DMS114 treated with DMSO at 0.1 percent for 48 hours (cell line): ENCODE measurements around the gene CCDC9.
"Not testable (repeated sequence)": the region's sequence is repeated elsewhere in the genome, so short reads cannot be mapped to it uniquely, and the experiment has no call there.

Experiments
- DNase-seq: peaks from one replicate; lab custom pipeline; 2025; ENCODE audit not compliant: unreplicated experiment; lab: John Stamatoyannopoulos, UW

CCDC9 gene

DNA sequence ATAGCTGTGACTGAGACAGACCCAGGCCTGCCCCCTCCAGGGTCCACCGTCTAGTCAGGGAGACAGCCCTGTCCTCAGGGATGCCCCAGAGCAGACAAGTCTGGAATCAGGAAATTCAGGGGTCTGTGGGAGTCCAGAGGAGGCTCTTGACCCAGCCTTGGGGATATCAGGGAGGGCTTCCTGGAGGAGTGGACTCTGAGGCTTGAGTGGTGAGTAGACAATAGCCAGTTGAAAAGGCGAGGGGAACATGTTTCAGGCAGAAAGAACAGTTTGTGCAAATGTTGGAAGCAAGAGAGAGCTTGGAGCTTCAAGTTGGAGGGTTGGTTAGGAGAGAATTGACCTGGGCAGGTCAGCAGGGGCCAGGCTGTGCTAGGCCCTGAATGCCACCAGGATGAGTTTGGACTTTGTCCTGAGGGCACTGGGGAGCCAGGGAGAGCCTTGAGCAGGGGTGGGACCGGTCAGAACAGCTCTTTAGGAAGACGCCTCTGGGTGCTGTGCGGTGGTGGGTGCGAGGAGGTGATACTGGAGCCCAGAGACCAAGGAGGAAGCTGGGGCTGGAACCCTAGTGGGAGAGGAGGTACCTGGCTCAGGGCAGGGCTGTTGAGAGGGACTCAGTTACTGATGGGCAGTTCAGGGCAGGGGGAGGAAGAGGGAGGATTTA, 2.7 kb downstream of the CCDC9 start:
- DNase-seq: no peak

DNA sequence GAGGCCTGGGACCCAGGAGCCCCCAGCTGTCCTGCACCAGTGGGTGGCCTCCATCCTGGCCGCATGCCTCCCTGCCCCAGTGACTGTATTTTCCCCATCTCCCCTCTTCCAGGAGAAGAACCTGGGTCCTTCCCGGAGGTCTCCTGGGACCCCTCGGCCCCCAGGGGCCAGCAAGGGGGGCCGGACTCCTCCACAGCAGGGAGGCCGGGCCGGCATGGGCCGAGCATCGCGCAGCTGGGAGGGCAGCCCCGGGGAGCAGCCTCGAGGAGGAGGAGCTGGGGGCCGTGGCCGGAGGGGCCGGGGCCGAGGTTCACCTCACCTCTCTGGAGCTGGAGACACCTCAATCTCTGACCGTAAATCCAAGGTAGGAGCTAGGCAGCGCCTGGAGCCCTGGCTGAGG, 4.2 kb downstream of the CCDC9 start:
- no peak for DNase-seq

DNA sequence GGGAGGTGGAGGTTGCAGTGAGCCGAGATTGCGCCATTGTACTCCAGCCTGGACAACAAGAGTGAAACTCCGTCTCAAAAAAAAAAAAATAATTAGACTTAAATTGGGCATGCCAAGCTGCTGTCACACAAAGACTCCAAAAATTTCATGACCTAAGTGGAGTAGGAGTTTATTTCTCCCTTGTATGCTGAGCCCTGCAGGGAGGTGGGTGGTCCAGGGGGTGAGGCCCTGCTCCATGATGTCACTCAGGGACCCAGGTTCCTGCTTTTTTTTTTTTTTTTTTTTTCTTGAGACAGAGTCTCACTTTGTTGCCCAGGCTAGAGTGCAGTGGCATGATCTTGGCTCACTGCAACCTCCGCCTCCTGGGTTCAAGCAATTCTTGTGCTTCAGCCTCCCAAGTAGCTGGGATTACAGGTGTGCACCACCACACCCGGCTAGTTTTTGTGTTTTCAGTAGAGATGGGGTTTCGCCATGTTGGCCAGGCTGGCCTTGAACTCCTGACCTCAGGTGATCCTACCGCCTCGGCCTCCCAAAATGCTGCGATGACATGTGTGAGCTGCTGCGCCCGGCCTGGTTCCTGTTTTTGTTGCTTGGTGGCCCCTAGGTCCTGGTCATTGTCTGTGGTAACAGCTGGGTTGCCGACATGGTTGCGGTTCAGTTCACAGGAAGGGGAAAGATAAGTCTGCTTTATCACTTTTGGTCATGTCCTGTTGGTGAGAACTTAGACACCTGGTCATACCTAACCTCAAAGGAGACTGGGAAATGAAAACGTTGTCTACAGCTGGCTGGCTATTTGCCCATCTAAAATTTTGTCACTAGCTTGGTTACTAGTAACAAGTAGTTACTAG, 5.8 kb downstream of the CCDC9 start:
- DNase-seq: not testable (repeated sequence)

DNA sequence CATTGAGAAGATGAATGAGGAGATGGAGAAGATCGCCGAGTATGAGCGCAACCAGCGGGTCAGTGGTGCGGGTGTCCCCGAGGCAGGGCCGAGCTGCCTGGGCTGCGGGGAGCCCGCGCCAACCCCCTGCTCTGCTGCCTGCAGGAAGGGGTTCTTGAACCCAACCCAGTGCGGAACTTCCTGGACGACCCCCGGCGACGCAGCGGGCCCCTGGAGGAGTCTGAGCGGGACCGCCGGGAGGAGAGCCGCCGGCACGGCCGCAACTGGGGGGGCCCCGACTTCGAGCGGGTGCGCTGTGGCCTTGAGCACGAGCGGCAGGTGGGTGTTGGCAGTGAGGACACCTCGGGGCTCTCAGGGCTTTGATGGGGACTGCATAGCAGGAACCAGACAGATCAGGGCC, 8.3 kb downstream of the CCDC9 start:
- no peak for DNase-seq

DNA sequence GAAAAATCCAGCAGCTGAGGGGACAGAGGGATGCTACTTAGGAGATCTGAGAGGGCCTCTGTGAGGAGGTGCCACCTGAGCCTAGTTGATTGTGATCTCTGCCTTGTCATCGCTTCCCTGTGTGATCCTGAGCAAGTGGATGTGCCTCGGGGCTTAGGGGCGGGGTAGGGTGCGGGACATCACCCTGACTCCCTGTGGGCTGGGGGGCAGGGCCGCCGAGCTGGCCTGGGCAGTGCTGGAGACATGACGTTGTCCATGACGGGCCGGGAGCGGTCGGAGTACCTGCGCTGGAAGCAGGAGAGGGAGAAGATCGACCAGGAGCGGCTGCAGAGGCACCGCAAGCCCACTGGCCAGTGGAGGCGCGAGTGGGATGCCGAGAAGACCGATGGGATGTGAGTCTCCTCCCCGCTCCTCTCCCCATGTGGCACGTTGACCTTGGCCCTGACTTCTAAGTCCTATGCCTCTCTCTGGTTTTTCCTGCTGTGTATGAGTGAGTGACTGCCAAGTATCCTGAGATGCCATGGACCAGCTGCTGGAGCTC, 10.1 kb downstream of the CCDC9 start:
- no peak for DNase-seq

DNA sequence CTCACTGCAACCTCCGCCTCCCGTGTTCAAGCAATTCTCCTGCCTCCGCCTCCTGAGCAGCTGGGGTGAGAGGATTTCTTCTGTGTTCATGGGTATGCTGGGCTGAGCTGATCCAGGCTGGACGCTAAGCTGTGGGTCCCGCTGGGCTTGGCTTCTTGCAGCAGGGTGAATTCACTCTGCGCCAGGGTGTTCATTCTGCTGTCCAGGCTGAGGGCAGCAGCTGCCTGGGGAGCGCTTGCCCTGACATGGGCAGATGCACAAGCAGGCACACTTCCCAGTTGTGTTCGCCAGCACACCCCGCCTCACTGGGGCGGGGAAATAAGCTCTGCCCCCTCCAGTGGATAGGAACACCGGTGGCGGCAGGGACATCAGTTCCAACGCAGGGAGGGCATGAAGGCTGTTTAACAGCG, 11.0 kb downstream of the CCDC9 start:
- no peak for DNase-seq

DNA sequence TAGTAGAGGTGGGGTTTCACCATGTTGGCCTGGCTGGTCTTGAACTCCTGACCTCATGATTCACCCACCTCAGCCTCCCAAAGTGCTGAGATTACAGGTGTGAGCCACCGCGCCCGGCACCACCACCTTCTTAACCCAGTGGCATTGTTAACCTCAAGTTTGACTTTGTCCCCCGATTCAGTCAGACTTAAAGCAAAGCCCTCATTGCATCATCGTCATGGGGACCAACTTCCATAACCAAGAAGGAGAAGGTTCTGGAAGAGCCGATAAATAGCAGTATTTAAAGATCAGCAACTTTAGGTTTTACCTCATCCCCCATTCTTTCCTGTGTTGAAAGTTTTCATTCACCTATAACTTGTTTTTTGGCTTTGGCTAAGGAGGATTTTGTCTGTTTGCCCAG, 11.7 kb downstream of the CCDC9 start:
- DNase-seq: no peak

DNA sequence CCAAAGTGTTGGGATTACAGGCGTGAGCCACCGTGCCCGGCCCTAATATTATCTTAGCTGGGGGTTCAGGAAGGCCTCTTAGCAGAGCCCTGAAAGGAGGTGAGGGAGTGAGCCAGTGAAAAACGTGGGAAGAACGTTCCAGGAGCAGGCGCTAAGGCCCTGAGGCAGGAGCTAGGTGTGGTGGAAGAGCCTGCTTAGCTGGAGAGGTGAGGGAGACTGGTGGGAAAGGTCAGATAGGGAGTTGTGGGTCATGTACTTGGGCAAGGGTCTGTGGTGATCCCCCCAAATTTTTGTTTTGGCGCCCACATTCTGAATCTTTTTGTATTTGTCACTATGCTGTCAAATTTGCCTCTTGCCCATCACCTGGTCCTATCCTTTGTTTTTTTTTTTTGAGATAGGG, 13.3 kb downstream of the CCDC9 start:
- no peak for DNase-seq

DNA sequence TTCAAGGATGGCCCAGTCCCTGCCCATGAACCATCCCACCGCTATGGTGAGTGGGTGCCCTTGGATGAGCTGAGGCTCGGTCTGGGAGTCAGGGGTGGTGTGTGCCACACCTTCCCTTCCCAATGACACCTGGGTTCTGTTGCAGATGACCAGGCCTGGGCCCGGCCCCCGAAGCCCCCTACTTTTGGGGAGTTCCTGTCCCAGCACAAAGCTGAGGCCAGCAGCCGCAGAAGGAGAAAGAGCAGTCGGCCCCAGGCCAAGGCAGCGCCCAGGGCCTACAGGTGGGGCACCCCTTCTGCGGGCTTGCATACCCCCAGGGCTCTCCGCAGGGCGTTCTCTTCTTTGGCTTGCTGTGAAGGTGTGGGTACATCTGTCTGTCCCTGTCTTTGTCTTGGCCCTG, 14.1 kb downstream of the CCDC9 start:
- no peak for DNase-seq

DNA sequence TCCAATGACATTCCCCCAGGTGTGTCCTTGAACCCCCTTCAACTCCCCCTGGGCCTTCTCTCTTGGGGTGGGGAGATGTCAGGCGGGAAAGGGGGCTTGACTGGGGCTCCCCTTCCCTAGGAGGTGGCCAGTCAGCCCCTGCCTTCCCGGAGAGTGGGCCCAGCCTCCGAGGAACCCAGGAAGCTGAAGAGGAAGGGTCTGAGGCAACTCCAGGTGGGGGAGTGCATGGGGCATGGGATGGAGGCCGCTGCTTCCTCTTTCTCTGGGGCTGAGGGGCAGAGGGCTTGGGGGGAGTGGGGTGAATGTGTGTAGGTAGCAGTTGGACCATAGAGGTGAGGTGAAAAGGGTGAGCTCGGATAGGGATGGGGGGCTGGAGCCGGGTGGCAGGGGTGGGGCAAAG, 15.6 kb downstream of the CCDC9 start:
- DNase-seq: no peak

DNA sequence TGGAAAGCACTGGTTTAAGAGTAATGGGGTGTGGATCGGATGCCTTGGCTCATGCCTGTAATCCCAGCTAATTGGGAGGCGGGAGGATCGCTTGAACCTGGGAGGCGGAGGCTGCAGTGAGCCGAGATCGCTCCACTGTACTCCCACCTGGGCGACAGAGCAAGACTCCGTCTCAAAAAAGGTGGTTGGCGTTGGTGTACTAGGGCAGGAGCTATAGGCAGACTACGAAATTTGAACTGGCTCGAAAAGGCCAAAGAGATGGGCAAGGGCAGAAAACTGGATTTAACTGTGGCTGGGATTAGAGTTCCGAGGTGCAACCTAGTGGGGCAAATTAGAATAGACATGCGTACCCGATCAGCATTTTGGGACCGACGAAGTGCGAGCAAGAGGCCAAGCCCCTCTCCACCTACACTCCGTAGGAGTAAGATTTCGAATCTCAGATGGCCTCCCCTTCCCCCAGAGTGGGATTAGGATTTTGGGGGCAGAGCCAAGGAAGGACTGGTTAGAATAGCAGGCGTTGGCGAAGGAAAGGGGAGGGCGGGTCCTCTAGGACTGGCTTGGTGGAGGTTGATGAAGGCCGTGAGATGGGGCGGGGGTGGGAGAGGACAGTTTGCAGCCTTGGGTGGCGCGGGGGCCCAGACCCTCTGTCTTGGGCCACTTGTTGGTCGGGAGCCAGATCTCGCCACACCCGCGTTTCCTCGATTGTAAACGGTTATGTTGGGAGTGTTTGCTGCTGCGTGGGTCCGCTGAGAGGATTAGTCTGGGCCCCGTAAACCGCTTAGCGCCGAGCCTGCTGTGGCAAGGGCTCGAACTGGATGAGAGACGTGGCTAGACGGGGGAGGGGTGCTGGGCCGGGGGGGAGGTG, 16.4 kb downstream of the CCDC9 start:
- no peak for DNase-seq

DNA sequence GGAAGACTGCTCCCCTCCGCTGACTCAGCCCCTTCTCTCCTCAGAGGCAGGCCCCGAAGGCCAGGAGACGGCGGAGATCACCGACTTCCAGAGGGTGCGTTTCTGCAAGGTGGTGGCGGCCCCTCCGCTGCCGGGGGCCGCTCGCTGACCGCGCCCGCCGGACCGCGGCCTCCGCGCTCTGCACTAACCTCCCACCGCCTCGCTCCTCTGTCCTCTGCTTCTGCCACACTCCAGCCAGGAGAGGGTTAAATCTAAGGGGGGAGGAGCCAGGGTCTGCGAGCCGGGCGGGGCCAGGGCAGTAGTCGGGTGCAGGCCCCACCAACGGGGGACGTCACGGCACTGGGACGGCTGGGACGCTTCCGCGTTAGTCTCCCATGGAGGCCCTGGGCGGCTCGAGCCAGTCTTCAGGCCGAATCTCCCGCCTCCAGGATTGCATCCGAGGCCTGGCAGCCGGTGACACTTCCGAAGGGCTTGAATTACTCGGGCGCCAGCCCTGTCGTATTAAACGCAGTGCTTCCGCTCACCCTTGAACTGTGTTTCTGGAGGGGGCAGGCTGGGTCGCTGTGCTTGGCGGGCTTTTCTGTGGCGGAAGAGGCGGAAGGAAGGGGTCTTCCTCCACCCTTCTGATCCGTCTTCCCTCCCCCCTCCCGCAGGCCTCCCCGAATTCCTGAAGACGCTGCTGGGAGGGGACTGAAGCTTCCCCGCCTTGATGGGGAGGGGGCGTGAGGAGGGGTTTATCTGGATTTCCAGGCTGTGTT, 17.2 kb downstream of the CCDC9 start:
- peak; percentile 77 for DNase-seq

DNA sequence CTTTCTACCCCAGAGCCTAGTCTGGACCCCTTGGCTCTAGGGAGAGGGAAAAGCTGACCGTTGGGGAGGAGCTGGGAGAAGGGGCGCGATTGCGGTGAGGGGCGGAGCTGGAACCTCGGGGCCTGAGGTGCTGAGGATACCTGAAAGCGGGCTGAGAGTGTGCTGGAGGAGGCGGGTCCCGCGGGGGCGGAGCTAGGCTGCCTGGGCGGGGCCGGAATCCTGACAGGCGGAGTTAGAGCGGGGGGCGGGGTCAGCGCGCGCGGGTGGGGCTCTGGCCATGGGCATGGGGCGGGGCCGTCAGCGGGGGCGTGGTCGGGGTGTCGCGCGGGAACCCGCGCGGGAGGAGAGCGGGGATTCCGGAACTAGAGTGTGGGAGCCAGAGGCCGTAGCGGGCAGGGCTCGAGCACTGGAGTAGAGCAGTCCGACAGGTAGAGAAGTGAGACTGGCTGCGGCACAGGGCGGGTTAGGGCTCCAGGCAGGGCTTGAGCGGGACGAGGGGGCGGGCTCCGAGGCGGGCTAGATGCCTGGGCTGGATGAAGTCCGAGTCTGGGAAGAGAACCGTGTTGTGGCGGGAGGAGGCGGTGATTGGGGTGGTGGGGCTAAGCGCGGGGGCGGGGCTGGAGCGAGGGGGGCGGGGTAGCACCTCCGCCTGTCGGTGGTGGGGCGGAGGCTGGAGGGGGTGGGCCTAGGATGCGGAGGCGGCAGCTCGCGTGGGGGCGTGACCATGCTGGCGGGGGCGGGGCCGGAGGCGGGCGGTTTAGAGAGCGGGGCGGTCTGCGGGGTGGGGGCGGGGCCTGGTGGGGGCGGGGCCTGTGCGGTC, 18.0 kb downstream of the CCDC9 start, which contains the start of gene INAFM1:
Gene INAFM1 (plus strand): TSS at position 815 of the 820 bp plus-strand sequence. CDS start 35 bp downstream, outside the sequence.
- DNase-seq: peak; percentile 72

DNA sequence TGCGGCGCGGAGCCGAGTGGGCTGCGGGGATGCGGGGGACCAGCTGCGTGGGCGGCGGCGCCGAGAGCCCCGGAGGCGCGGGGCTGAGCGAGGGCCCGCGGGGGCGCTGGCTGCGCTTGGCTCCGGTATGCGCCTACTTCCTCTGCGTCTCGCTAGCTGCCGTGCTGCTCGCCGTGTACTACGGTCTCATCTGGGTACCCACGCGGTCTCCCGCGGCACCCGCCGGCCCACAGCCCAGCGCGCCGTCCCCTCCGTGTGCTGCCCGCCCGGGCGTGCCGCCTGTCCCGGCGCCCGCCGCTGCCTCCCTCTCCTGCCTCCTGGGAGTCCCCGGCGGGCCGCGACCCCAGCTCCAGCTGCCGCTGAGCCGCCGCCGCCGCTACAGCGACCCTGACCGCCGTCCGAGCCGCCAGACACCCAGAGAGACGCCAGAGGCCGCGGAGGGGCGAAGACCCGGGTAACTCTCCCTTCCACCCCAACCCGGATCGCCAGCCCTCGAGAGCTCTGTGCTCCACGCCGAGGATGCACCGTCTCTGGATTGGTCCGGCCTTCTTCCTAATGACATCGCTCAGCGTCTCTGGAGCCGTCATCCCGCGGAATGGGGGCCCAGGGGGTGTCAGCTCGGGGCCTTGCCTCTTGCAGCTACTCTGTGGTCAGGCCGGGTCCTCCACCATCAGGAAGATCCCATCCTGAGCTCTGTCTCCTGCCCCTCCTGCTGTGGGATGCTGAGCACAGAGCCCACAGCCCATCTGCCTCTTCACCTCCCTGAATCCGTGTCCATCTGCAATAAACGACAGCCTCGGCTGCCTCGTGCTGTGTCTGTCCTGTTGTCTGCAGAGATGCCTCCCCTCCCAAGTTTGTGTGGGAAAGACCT, 18.8 kb downstream of the CCDC9 start:
- no peak for DNase-seq

DNA sequence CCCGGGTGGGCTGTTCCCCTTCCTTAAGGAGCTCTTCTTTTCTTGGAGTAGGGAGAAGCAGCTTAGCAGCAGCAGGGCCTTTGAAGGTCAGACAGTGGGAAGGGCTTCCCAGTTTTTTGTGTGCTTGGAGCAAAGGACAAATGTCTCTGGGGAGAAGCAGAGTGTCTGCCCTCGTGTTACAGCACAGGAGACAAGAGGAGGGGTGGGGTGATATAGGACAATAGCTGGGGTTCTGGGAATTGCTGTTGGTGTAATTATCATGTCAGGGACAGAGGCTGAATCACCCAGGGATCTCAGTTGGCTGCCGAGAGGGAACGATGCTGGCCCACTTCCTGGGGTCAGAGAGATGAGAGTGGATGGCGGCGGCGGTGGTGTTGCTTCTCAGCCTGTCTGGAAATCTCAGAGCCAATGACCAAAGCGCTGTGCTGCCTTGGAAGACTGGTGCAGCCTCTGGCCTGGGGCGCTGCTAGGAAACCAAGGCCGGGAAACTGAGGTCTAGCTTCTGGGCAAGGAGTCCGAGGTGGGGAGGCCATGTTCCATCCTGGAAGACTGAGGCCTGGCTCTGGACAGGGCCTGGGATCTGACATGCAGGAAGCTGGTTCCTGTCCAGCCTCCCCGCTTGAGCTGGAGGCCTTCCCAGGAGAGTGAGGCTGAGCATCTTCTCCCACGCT, 19.6 kb downstream of the CCDC9 start:
- no peak for DNase-seq

DNA sequence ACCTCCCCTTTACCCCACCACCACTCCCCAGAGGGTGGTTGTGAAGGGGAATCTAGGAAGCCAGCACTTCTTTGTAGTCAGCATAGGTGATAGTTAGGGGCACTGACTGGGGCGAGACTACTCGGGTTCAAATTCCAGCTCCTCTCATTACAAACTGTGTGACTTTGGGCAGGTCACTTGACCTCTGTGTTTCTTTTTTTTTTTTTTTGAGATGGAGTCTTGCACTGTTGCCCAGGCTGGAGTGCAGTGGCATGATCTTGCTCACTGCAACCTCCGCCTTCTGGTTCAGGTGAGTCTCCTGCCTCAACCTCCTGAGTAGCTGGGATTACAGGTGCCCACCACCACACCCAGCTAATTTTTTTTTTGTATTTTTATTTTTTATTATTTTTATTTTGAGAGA, 20.2 kb downstream of the CCDC9 start:
- DNase-seq: not testable (repeated sequence)

DNA sequence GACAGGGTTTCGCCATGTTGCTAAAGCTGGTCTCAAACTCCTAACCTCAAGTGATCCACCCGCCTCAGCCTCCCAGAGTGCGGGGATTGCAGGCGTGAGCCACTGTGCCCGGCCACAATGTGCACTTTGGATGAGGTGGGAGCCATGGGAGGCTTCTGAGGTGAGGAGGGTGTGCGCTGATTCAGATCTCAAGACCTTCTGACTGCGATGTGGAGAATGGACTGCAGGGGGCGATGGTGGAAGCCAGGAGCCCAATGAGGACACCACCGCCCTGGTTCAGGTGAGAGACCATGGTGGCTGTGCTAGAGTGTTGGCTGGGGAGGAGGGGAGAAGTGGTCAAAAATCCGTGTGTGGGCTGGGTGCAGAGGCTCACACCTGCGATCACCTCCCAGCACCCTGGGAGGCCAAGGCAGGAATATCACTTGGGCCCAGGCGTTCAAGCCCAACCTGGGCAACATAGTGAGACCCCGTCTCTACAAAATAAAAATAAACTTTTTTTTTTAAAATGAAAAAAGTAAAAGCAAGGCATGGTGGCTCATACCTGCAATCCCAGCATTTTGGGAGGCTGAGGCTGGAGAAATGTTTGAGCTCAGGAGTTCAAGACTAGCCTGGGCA, 24.0 kb downstream of the CCDC9 start:
- DNase-seq: no peak
